ENCODE results near the gene MAMDC2. TPM values are rescaled to one million over a fixed set of nuclear protein-coding genes. Genes with fewer than 3 reads are reported as not detected.

Gene MAMDC2
- total RNA-seq, 1 donor from 2014 or later, result 28.7 TPM

- H3K4me1 ChIP-seq, result peaks cover 9% of the 10 kb centered on the region
- Mint-ChIP-seq H3K27me3 (ENCODE audit: insufficient read depth, low read depth) (peaks cover 2% of the 10 kb centered on the region), H3K4me3 (no peak overlapping the region), H3K27ac (no peak overlapping the region), H3K4me1 (peaks cover 7% of the 10 kb centered on the region), H3K9me3 (no peaks in the 10 kb centered on the region), H3K36me3 (no peaks in the 10 kb centered on the region)
- H3K4me2 ChIP-seq, result no peak overlapping the region
- H3K4me3 ChIP-seq, result no peak overlapping the region
- no peaks in the 10 kb centered on the region for H3K36me3 ChIP-seq
- DNase-seq (ENCODE audit: low spot score), result no peak
- H3K79me2 ChIP-seq (ENCODE audit: low read depth), result no peaks in the 10 kb centered on the region
- H3K27me3 ChIP-seq, result no peaks in the 10 kb centered on the region
- H3K9ac ChIP-seq, result no peak overlapping the region
- H4K20me1 ChIP-seq (ENCODE audit: low read depth), result no peaks in the 10 kb centered on the region
- no peak overlapping the region for H2AFZ ChIP-seq (replicated peaks)
- peaks cover 8% of the 10 kb centered on the region for H3F3A ChIP-seq (ENCODE audit: low read depth)
- no peaks in the 10 kb centered on the region for H3K9me3 ChIP-seq (ENCODE audit: low read depth)
- H3K27ac ChIP-seq, result no peak overlapping the region
- TF ChIP-seq, protein P1, sequence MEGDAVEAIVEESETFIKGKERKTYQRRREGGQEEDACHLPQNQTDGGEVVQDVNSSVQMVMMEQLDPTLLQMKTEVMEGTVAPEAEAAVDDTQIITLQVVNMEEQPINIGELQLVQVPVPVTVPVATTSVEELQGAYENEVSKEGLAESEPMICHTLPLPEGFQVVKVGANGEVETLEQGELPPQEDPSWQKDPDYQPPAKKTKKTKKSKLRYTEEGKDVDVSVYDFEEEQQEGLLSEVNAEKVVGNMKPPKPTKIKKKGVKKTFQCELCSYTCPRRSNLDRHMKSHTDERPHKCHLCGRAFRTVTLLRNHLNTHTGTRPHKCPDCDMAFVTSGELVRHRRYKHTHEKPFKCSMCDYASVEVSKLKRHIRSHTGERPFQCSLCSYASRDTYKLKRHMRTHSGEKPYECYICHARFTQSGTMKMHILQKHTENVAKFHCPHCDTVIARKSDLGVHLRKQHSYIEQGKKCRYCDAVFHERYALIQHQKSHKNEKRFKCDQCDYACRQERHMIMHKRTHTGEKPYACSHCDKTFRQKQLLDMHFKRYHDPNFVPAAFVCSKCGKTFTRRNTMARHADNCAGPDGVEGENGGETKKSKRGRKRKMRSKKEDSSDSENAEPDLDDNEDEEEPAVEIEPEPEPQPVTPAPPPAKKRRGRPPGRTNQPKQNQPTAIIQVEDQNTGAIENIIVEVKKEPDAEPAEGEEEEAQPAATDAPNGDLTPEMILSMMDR (IDR thresholded peaks at IDR 0.05), result no peak
- TF ChIP-seq EZH2 (IDR thresholded peaks at IDR 0.05) (no peak), EZH2phosphoT487 (IDR thresholded peaks at IDR 0.05) (no peak)
Measured at GRCh38 chr9:70112981-70113380, 69.3 kb downstream of the MAMDC2 start.

- H3K79me2 ChIP-seq (ENCODE audit: low read depth), result no peaks in the 10 kb centered on the region
- H3K9ac ChIP-seq, result no peak overlapping the region
- DNase-seq (ENCODE audit: low spot score), result peak; percentile 66
- no peaks in the 10 kb centered on the region for H4K20me1 ChIP-seq (ENCODE audit: low read depth)
- H3K27me3 Mint-ChIP-seq (ENCODE audit: insufficient read depth, low read depth), result peaks cover 2% of the 10 kb centered on the region
- no peaks in the 10 kb centered on the region for H3K36me3 ChIP-seq
- H3K27ac ChIP-seq, result no peak overlapping the region
- TF ChIP-seq, protein P1 (IDR thresholded peaks at IDR 0.05), result peak; percentile 78
- no peak for TF ChIP-seq EZH2 (IDR thresholded peaks at IDR 0.05)
- no peak for TF ChIP-seq EZH2phosphoT487 (IDR thresholded peaks at IDR 0.05)
- no peaks in the 10 kb centered on the region for H3K36me3 Mint-ChIP-seq
- H2AFZ ChIP-seq (replicated peaks), result no peak overlapping the region
- no peaks in the 10 kb centered on the region for H3K9me3 ChIP-seq (ENCODE audit: low read depth)
- no peaks in the 10 kb centered on the region for H3K27me3 ChIP-seq
- H3K4me1 ChIP-seq, result peaks cover 9% of the 10 kb centered on the region
- no peaks in the 10 kb centered on the region for H3K9me3 Mint-ChIP-seq
- no peak overlapping the region for H3K4me2 ChIP-seq
- no peak overlapping the region for H3K27ac Mint-ChIP-seq
- no peak overlapping the region for H3K4me3 ChIP-seq
- H3K4me1 Mint-ChIP-seq, result peaks cover 7% of the 10 kb centered on the region
- no peak overlapping the region for H3K4me3 Mint-ChIP-seq
- peaks cover 8% of the 10 kb centered on the region for H3F3A ChIP-seq (ENCODE audit: low read depth)
Measured at GRCh38 chr9:70113403-70114022, 69.9 kb downstream of the MAMDC2 start.

- H3K4me1 ChIP-seq, result peaks cover 9% of the 10 kb centered on the region
- no peaks in the 10 kb centered on the region for H3K79me2 ChIP-seq (ENCODE audit: low read depth)
- H3K27me3 ChIP-seq, result no peaks in the 10 kb centered on the region
- Mint-ChIP-seq H3K27ac (no peak overlapping the region), H3K4me1 (peaks cover 7% of the 10 kb centered on the region), H3K27me3 (ENCODE audit: insufficient read depth, low read depth) (peaks cover 2% of the 10 kb centered on the region), H3K4me3 (no peak overlapping the region), H3K36me3 (no peaks in the 10 kb centered on the region), H3K9me3 (no peaks in the 10 kb centered on the region)
- peaks cover 8% of the 10 kb centered on the region for H3F3A ChIP-seq (ENCODE audit: low read depth)
- H3K9ac ChIP-seq, result no peak overlapping the region
- H3K9me3 ChIP-seq (ENCODE audit: low read depth), result no peaks in the 10 kb centered on the region
- TF ChIP-seq EZH2phosphoT487 (IDR thresholded peaks at IDR 0.05), result no peak
- TF ChIP-seq EZH2 (IDR thresholded peaks at IDR 0.05), result no peak
- TF ChIP-seq, protein P1 (IDR thresholded peaks at IDR 0.05), result no peak
- DNase-seq (ENCODE audit: low spot score), result no peak
- H4K20me1 ChIP-seq (ENCODE audit: low read depth), result no peaks in the 10 kb centered on the region
- H3K4me3 ChIP-seq, result no peak overlapping the region
- H2AFZ ChIP-seq (replicated peaks), result no peak overlapping the region
- H3K4me2 ChIP-seq, result no peak overlapping the region
- H3K27ac ChIP-seq, result no peak overlapping the region
- no peaks in the 10 kb centered on the region for H3K36me3 ChIP-seq
Measured at GRCh38 chr9:70114898-70115297, 71.2 kb downstream of the MAMDC2 start.
